Measurements from ENCODE around the gene DUSP1. TPM values are rescaled to one million over a fixed set of nuclear protein-coding genes. Genes with fewer than 3 reads are reported as not detected.

Gene DUSP1
- total and polyA plus RNA-seq, 10 donors = 46.0 to 818 (median 239) TPM

DNA sequence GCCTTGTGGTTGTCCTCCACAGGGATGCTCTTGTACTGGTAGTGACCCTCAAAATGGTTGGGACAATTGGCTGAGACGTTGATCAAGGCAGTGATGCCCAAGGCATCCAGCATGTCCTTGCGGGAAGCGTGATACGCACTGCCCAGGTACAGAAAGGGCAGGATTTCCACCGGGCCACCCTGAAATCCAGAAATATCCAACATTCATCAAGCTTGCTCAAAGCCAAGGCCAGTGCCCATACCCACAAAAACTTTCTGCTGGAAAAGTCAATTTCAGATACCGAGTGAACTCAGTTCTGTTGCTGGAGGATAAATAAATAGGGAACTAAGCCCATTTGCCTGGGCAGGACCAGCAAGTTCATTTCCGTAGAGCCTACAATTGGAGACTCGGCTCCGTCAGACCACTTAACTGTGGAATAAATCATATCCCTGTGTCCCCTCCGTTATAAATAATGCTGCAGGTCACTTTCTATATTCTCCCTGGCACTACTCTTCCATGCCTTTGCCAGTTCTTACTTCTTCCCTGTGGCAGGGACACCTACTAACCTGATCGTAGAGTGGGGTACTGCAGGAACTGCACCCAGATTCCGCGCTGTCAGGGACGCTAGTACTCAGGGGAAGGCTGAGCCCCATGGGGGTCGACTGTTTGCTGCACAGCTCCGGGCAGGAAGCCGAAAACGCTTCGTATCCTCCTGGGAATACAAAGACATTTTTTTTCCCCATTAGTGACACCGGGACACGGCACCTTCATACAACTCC, 1.2 kb downstream of the DUSP1 start:
- H3K9me3 ChIP-seq = no peaks in the 10 kb centered on the region
- peaks cover 31 to 89% (median 81%) of the 10 kb centered on the region in 6 donors for H3K4me1 ChIP-seq
- WGBS, 5 donors = 21 to 33% (median 26%) methylated on average over 17 to 21 of the region's 21 CpGs
- peaks cover 3 to 37% (median 23%) of the 10 kb centered on the region in 6 donors for H3K36me3 ChIP-seq
- peak overlapping the region; percentile 98 to 100 (median 100) for H3K27ac ChIP-seq
- DNase-seq = peak; percentile 88
- H3K27me3 ChIP-seq (replicated peaks in 1 of 7) = no peaks in the 10 kb centered on the region
- peak overlapping the region; percentile 58 to 87 (median 70) for H3K4me3 ChIP-seq
- intact Hi-C loops (cut with DNase I; ENCODE audit: low total_unique reads) = loop anchor here (5.0 kb wide), 1 partner anchor 52 kb away; no protein-coding TSS in a partner anchor
- peak in 2 of 3 donors; percentile 62 to 97 for TF ChIP-seq POLR2AphosphoS5 (IDR thresholded peaks at IDR 0.05)
- peak in 2 of 3 donors; percentile 31 to 86 for TF ChIP-seq POLR2A (IDR thresholded peaks at IDR 0.05)
- TF ChIP-seq, protein P1, sequence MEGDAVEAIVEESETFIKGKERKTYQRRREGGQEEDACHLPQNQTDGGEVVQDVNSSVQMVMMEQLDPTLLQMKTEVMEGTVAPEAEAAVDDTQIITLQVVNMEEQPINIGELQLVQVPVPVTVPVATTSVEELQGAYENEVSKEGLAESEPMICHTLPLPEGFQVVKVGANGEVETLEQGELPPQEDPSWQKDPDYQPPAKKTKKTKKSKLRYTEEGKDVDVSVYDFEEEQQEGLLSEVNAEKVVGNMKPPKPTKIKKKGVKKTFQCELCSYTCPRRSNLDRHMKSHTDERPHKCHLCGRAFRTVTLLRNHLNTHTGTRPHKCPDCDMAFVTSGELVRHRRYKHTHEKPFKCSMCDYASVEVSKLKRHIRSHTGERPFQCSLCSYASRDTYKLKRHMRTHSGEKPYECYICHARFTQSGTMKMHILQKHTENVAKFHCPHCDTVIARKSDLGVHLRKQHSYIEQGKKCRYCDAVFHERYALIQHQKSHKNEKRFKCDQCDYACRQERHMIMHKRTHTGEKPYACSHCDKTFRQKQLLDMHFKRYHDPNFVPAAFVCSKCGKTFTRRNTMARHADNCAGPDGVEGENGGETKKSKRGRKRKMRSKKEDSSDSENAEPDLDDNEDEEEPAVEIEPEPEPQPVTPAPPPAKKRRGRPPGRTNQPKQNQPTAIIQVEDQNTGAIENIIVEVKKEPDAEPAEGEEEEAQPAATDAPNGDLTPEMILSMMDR (IDR thresholded peaks at IDR 0.05 in 8 of 11, conservative IDR thresholded peaks at IDR 0.05 in 3 of 11) = no peak

DNA sequence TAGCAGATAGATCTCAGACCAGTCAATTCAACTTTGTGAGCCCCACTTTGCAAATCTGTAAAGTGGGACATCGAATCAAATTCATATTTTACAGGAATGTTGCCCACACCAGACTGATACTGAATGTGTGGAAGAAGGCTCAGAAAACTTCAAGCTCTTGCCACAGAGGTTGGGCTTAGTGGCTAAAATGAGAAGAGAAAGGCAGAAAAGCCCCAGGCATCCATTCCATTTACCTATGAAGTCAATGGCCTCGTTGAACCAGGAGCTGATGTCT, 1.7 kb downstream of the DUSP1 start:
- intact Hi-C loops (cut with DNase I; ENCODE audit: low total_unique reads) = loop anchor here (5.0 kb wide), 1 partner anchor 52 kb away; no protein-coding TSS in a partner anchor
- 33 to 68% (median 64%) methylated on average over 2 of the region's 2 CpGs for WGBS, 5 donors
- peaks cover 3 to 37% (median 23%) of the 10 kb centered on the region in 6 donors for H3K36me3 ChIP-seq
- H3K9me3 ChIP-seq = no peaks in the 10 kb centered on the region
- peak overlapping the region; percentile 58 to 87 (median 70) for H3K4me3 ChIP-seq
- peak overlapping the region; percentile 98 to 100 (median 100) for H3K27ac ChIP-seq
- DNase-seq = no peak
- TF ChIP-seq POLR2A (IDR thresholded peaks at IDR 0.05) (no peak), POLR2AphosphoS5 (IDR thresholded peaks at IDR 0.05) (no peak)
- TF ChIP-seq, protein P1 (IDR thresholded peaks at IDR 0.05 in 8 of 11, conservative IDR thresholded peaks at IDR 0.05 in 3 of 11) = no peak
- H3K27me3 ChIP-seq (replicated peaks in 1 of 7) = no peaks in the 10 kb centered on the region
- peaks cover 36 to 89% (median 82%) of the 10 kb centered on the region in 6 donors for H3K4me1 ChIP-seq

DNA sequence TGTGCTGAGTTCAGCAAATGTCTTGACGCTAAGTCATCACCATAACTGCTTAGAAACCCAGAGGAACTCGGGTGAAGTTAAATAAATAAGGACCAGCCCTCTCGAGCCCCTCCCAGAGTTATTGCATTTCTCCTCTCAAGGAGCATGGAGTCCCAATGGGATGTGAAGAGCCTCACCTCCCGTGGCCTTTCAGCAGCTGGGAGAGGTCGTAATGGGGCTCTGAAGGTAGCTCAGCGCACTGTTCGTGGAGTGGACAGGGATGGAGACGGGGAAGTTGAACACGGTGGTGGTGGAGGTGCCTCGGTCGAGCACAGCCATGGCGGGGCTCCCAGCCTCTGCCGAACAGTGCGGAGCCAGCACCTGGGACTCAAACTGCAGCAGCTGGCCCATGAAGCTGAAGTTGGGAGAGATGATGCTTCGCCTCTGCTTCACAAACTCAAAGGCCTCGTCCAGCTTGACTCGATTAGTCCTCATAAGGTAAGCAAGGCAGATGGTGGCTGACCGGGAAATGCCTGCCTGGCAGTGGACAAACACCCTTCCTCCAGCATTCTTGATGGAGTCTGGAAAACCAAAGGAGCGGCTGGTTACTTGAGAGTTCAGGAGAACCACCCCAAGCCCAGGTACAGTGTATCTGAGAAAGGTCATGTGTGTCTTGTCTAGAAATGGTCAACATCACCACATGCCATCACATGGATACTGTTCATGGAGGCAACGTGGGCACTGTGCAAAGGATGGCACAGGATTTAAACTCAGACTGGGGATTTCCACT, 2.2 kb downstream of the DUSP1 start:
- Histone ChIP-seq H3K4me1 (peaks cover 36 to 89% (median 80%) of the 10 kb centered on the region in 6 donors), H3K27ac (peak overlapping the region; percentile 98 to 100 (median 100)), H3K27me3 (replicated peaks in 1 of 7) (no peaks in the 10 kb centered on the region), H3K9me3 (no peaks in the 10 kb centered on the region), H3K36me3 (peaks cover 3 to 37% (median 23%) of the 10 kb centered on the region in 6 donors), H3K4me3 (peak overlapping the region; percentile 58 to 87 (median 70))
- WGBS, 5 donors = 61 to 87% (median 72%) methylated on average over 17 to 20 of the region's 20 CpGs
- TF ChIP-seq POLR2AphosphoS5 (IDR thresholded peaks at IDR 0.05) (peak; percentile 95 to 99 (median 99)), POLR2A (IDR thresholded peaks at IDR 0.05) (peak in 2 of 3 donors; percentile 46 to 75)
- TF ChIP-seq, protein P1 (IDR thresholded peaks at IDR 0.05 in 8 of 11, conservative IDR thresholded peaks at IDR 0.05 in 3 of 11) = no peak
- peak; percentile 86 for DNase-seq
- intact Hi-C loops (cut with DNase I; ENCODE audit: low total_unique reads) = loop anchor here (5.0 kb wide), 1 partner anchor 51 kb away; no protein-coding TSS in a partner anchor

Measured in spleen (tissue), 11 donors.